HEK293 (cell line): ENCODE measurements around the gene CCDC88C.

Experiments used
- CTCF ChIA-PET: fragments of 350-600 bp; formaldehyde crosslinking; extraction: SDS; loops from one replicate; lab custom pipeline; 2021; ENCODE audit warnings: antibody characterized with exemption; lab: Yijun Ruan, JAX
- POLR2A ChIA-PET: fragments of 300-600 bp; formaldehyde crosslinking; extraction: SDS; loops from one replicate; lab custom pipeline; 2020; ENCODE audit warnings: antibody characterized with exemption, inconsistent platforms; lab: Yijun Ruan, JAX
- H3K27ac ChIP-seq: fragments of 200-500 bp; sonication (Bioruptor generic); 2 replicates; pipeline ENCODE4 v1.5.1; 2014; ENCODE audit warnings: low read depth, low read length, control low read depth, inconsistent platforms; ENCODE audit errors: extremely low read depth
- H3K36me3 ChIP-seq, 2 experiments: fragments of 200-500 bp in 1 of 2; sonication (Bioruptor generic) in 1 of 2; 1 replicate in 1 of 2; 2 replicates in 1 of 2; pipeline ENCODE4 v1.5.1; 2014 to 2017; ENCODE audit warnings: inconsistent platforms in 2 of 2, low read length in 2 of 2; ENCODE audit not compliant: control insufficient read depth in 2 of 2, insufficient read depth in 1 of 2
- H3K4me1 ChIP-seq: fragments of 200-500 bp; sonication (Bioruptor generic); 2 replicates; pipeline ENCODE4 v1.5.1; 2014; ENCODE audit warnings: mild to moderate bottlenecking, low read length, inconsistent platforms; ENCODE audit not compliant: control insufficient read depth, insufficient read depth
- H3K4me3 ChIP-seq: 2 replicates; pipeline ENCODE4 v1.5.1; 2011; ENCODE audit warnings: low read depth, mild to moderate bottlenecking, control low read depth, low read length, moderate library complexity
- H3K9me3 ChIP-seq: fragments of 200-500 bp; sonication (Bioruptor generic); 2 replicates; pipeline ENCODE4 v1.5.1; 2014; ENCODE audit warnings: low read depth, low read length, inconsistent platforms; ENCODE audit not compliant: control insufficient read depth, insufficient read depth
- KLF1 ChIP-seq: fragments of 450-650 bp; formaldehyde crosslinking; IDR thresholded peaks from 2 replicates; pipeline ENCODE4 v1.5.1; 2016; ENCODE audit warnings: missing biosample characterization, missing genetic modification characterization
- KLF10 ChIP-seq: fragments of 450-650 bp; IDR thresholded peaks from 2 replicates; pipeline ENCODE4 v1.5.1; 2018; ENCODE audit warnings: missing biosample characterization, mild to moderate bottlenecking, missing genetic modification characterization
- SALL2 ChIP-seq: fragments of 450-650 bp; formaldehyde crosslinking; IDR thresholded peaks from 2 replicates; pipeline ENCODE4 v1.5.0; 2017; ENCODE audit warnings: missing biosample characterization, mild to moderate bottlenecking, missing genetic modification characterization, borderline replicate concordance
- SCRT1 ChIP-seq: fragments of 450-650 bp; formaldehyde crosslinking; IDR thresholded peaks from 2 replicates; pipeline ENCODE4 v1.5.1; 2016; ENCODE audit warnings: missing biosample characterization, missing genetic modification characterization, borderline replicate concordance
- YY2 ChIP-seq: fragments of 450-650 bp; formaldehyde crosslinking; IDR thresholded peaks from 2 replicates; pipeline ENCODE4 v1.5.1; 2016; ENCODE audit warnings: missing biosample characterization, missing genetic modification characterization
- ZFP37 ChIP-seq: fragments of 450-650 bp; formaldehyde crosslinking; IDR thresholded peaks from 2 replicates; pipeline ENCODE4 v1.5.1; 2016; ENCODE audit warnings: missing biosample characterization, missing genetic modification characterization
- ZFP69B ChIP-seq: fragments of 450-650 bp; formaldehyde crosslinking; IDR thresholded peaks from 2 replicates; pipeline ENCODE4 v1.5.1; 2016; ENCODE audit warnings: missing biosample characterization, missing genetic modification characterization
- ZNF114 ChIP-seq: fragments of 450-650 bp; formaldehyde crosslinking; IDR thresholded peaks from 2 replicates; pipeline ENCODE4 v1.5.0; 2017; ENCODE audit warnings: missing biosample characterization, missing genetic modification characterization
- ZNF121 ChIP-seq: fragments of 450-650 bp; formaldehyde crosslinking; IDR thresholded peaks from 2 replicates; pipeline ENCODE4 v1.5.1; 2016; ENCODE audit warnings: missing biosample characterization, missing genetic modification characterization
- ZNF138 ChIP-seq: fragments of 450-650 bp; formaldehyde crosslinking; IDR thresholded peaks from 2 replicates; pipeline ENCODE4 v1.5.1; 2016; ENCODE audit warnings: missing biosample characterization, missing genetic modification characterization, borderline replicate concordance
- ZNF169 ChIP-seq: fragments of 450-650 bp; formaldehyde crosslinking; IDR thresholded peaks from 2 replicates; pipeline ENCODE4 v1.5.1; 2016; ENCODE audit warnings: missing biosample characterization, missing genetic modification characterization
- ZNF2 ChIP-seq: fragments of 450-650 bp; formaldehyde crosslinking; IDR thresholded peaks from 2 replicates; pipeline ENCODE4 v1.5.1; 2016; ENCODE audit warnings: missing biosample characterization, missing genetic modification characterization
- ZNF223 ChIP-seq: fragments of 450-650 bp; formaldehyde crosslinking; IDR thresholded peaks from 2 replicates; pipeline ENCODE4 v1.5.1; 2016; ENCODE audit warnings: missing biosample characterization, missing genetic modification characterization
- ZNF23 ChIP-seq: fragments of 450-650 bp; formaldehyde crosslinking; IDR thresholded peaks from 2 replicates; pipeline ENCODE4 v1.5.1; 2016; ENCODE audit warnings: missing biosample characterization, missing genetic modification characterization, borderline replicate concordance
- ZNF292 ChIP-seq: fragments of 450-650 bp; formaldehyde crosslinking; IDR thresholded peaks from 2 replicates; pipeline ENCODE4 v1.5.1; 2016; ENCODE audit warnings: low read depth, missing biosample characterization, missing genetic modification characterization, borderline replicate concordance
- ZNF423 ChIP-seq: fragments of 450-650 bp; formaldehyde crosslinking; IDR thresholded peaks from 2 replicates; pipeline ENCODE4 v1.5.1; 2016; ENCODE audit warnings: missing biosample characterization, missing genetic modification characterization
- ZNF501 ChIP-seq: fragments of 450-650 bp; formaldehyde crosslinking; IDR thresholded peaks from 2 replicates; pipeline ENCODE4 v1.5.1; 2016; ENCODE audit warnings: missing biosample characterization, missing genetic modification characterization
- ZNF621 ChIP-seq: fragments of 450-650 bp; formaldehyde crosslinking; IDR thresholded peaks from 2 replicates; pipeline ENCODE4 v1.5.1; 2017; ENCODE audit warnings: missing biosample characterization, missing genetic modification characterization
- ZNF654 ChIP-seq: fragments of 450-650 bp; formaldehyde crosslinking; IDR thresholded peaks from 2 replicates; pipeline ENCODE4 v1.5.1; 2016; ENCODE audit warnings: low read depth, missing biosample characterization, missing genetic modification characterization
- ZNF747 ChIP-seq: fragments of 450-650 bp; formaldehyde crosslinking; IDR thresholded peaks from 2 replicates; pipeline ENCODE4 v1.5.1; 2016; ENCODE audit warnings: missing biosample characterization, missing genetic modification characterization
- TF ChIP-seq, protein P1 (sequence below): fragments of 450-650 bp; formaldehyde crosslinking; IDR thresholded peaks from 2 replicates; pipeline ENCODE4 v1.5.1; 2016; ENCODE audit warnings: missing biosample characterization, missing genetic modification characterization
- TF ChIP-seq, protein P2 (sequence below): fragments of 450-650 bp; formaldehyde crosslinking; IDR thresholded peaks from 2 replicates; pipeline ENCODE4 v1.5.1; 2017; ENCODE audit warnings: missing biosample characterization, missing genetic modification characterization
- TF ChIP-seq, protein P3 (sequence below): fragments of 450-650 bp; formaldehyde crosslinking; IDR thresholded peaks from 2 replicates; pipeline ENCODE4 v1.5.1; 2016; ENCODE audit warnings: missing biosample characterization, missing genetic modification characterization
- TF ChIP-seq, protein P4 (sequence below): fragments of 450-650 bp; formaldehyde crosslinking; IDR thresholded peaks from 2 replicates; pipeline ENCODE4 v1.5.1; 2016; ENCODE audit warnings: missing biosample characterization, missing genetic modification characterization
- TF ChIP-seq, protein P5 (sequence below): fragments of 450-650 bp; IDR thresholded peaks from 2 replicates; pipeline ENCODE4 v1.5.1; 2018; ENCODE audit warnings: missing biosample characterization, missing genetic modification characterization

The CCDC88C gene

DNA sequence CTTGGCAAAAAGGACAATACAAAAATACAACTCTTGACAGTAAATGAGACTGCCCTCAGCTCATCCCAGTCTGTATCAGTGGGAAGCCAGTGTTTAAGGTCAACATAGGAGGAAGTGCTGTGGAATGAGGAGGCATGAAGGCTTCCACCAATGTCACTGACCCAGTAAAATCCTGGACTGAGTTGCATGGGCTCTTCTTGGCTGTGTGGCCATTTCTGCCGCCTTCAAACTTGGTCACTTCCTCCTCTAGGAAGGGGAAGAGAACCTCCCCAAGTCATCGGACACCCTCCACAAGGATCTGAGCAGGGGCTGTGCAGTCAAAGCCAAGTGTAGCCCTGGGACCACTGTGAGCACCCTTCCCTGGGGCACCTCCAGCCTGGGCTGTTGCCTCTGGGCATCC is 185.0 kb downstream of the CCDC88C start:
- POLR2A ChIA-PET = no interaction called here
- no peak for TF ChIP-seq SCRT1
- TF ChIP-seq ZNF121 = no peak
- no peak for TF ChIP-seq ZNF747 (tag by site-specific recombination)
- Histone ChIP-seq H3K27ac (no peak overlapping the region), H3K9me3 (no peaks in the 10 kb centered on the region), H3K36me3 (no peaks in the 10 kb centered on the region), H3K4me3 (no peak overlapping the region), H3K4me1 (no peaks in the 10 kb centered on the region)
- CTCF ChIA-PET = no interaction called here

DNA sequence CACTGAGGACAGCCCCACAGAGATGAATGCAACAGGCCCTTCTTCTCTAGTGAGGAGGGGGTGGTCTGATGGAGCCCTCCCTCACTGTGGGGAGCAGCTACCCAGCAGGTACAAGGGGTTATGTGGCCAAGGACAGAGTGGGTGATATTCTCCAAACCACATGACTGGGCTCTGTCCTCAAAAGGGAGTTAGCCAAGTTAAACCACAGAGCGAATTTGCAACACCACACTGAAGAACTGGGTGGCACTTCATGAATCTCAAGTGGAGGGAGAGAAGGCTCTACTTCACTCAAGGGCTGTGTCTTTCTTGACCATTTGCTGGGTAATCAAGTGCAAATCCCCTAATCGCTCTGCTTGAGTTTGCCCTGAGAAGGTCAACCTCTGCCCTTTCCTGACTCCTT is 185.6 kb downstream of the CCDC88C start:
- H3K4me1 ChIP-seq = no peaks in the 10 kb centered on the region
- POLR2A ChIA-PET = no interaction called here
- TF ChIP-seq, protein P1, sequence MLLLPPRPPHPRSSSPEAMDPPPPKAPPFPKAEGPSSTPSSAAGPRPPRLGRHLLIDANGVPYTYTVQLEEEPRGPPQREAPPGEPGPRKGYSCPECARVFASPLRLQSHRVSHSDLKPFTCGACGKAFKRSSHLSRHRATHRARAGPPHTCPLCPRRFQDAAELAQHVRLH (tag by site-specific recombination) = no peak
- TF ChIP-seq ZNF423 (tag by site-specific recombination) = no peak
- no peak for TF ChIP-seq ZNF23
- TF ChIP-seq SALL2 = no peak
- TF ChIP-seq ZNF223 = no peak
- TF ChIP-seq, protein P2, sequence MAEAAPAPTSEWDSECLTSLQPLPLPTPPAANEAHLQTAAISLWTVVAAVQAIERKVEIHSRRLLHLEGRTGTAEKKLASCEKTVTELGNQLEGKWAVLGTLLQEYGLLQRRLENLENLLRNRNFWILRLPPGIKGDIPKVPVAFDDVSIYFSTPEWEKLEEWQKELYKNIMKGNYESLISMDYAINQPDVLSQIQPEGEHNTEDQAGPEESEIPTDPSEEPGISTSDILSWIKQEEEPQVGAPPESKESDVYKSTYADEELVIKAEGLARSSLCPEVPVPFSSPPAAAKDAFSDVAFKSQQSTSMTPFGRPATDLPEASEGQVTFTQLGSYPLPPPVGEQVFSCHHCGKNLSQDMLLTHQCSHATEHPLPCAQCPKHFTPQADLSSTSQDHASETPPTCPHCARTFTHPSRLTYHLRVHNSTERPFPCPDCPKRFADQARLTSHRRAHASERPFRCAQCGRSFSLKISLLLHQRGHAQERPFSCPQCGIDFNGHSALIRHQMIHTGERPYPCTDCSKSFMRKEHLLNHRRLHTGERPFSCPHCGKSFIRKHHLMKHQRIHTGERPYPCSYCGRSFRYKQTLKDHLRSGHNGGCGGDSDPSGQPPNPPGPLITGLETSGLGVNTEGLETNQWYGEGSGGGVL = no peak
- no peak for TF ChIP-seq ZNF292 (tag by site-specific recombination)
- no peak for TF ChIP-seq ZNF501 (tag by site-specific recombination)
- TF ChIP-seq ZNF2 = no peak
- no peak for TF ChIP-seq ZNF621 (tag by site-specific recombination)
- no peak for TF ChIP-seq ZFP69B (tag by site-specific recombination)
- TF ChIP-seq, protein P3, sequence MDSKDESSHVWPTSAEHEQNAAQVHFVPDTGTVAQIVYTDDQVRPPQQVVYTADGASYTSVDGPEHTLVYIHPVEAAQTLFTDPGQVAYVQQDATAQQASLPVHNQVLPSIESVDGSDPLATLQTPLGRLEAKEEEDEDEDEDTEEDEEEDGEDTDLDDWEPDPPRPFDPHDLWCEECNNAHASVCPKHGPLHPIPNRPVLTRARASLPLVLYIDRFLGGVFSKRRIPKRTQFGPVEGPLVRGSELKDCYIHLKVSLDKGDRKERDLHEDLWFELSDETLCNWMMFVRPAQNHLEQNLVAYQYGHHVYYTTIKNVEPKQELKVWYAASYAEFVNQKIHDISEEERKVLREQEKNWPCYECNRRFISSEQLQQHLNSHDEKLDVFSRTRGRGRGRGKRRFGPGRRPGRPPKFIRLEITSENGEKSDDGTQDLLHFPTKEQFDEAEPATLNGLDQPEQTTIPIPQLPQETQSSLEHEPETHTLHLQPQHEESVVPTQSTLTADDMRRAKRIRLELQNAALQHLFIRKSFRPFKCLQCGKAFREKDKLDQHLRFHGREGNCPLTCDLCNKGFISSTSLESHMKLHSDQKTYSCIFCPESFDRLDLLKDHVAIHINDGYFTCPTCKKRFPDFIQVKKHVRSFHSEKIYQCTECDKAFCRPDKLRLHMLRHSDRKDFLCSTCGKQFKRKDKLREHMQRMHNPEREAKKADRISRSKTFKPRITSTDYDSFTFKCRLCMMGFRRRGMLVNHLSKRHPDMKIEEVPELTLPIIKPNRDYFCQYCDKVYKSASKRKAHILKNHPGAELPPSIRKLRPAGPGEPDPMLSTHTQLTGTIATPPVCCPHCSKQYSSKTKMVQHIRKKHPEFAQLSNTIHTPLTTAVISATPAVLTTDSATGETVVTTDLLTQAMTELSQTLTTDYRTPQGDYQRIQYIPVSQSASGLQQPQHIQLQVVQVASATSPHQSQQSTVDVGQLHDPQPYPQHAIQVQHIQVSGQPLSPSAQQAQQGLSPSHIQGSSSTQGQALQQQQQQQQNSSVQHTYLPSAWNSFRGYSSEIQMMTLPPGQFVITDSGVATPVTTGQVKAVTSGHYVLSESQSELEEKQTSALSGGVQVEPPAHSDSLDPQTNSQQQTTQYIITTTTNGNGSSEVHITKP (tag by site-specific recombination) = no peak
- TF ChIP-seq, all 188 proteins: peak for 0
- Histone ChIP-seq H3K27ac (no peak overlapping the region), H3K9me3 (no peaks in the 10 kb centered on the region), H3K36me3 (no peaks in the 10 kb centered on the region), H3K4me3 (no peak overlapping the region)
- CTCF ChIA-PET = no interaction called here

DNA sequence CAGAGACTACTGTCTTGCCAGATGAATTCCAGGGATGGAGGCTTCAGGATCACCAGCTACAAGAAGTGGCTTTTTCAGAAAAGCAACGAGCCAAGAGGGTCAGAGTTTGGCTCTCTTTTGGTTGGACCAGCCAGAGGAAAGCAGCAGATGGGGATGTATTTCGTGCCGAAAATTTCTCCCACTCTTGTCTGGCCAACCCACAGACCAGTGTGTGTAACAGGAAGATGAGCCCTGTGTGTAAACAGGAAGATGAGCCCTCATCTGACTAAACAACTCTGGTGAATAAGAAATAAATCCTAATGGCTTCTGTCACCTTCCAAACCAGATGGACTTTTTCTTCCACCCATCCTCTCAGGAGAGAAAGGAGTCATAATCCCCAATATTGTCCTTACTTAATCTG is 186.2 kb downstream of the CCDC88C start:
- no peaks in the 10 kb centered on the region for H3K36me3 ChIP-seq
- CTCF ChIA-PET = no interaction called here
- POLR2A ChIA-PET = no interaction called here
- H3K4me1 ChIP-seq = no peaks in the 10 kb centered on the region
- TF ChIP-seq ZNF114 (no peak), ZNF654 (tag by site-specific recombination) (no peak), KLF10 (tag by site-specific recombination) (no peak), ZFP37 (no peak), ZNF121 (no peak), KLF1 (tag by site-specific recombination) (no peak), YY2 (tag by site-specific recombination) (no peak), ZNF138 (tag by site-specific recombination) (no peak), ZNF169 (tag by site-specific recombination) (no peak)
- TF ChIP-seq, protein P4, sequence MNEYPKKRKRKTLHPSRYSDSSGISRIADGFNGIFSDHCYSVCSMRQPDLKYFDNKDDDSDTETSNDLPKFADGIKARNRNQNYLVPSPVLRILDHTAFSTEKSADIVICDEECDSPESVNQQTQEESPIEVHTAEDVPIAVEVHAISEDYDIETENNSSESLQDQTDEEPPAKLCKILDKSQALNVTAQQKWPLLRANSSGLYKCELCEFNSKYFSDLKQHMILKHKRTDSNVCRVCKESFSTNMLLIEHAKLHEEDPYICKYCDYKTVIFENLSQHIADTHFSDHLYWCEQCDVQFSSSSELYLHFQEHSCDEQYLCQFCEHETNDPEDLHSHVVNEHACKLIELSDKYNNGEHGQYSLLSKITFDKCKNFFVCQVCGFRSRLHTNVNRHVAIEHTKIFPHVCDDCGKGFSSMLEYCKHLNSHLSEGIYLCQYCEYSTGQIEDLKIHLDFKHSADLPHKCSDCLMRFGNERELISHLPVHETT (tag by site-specific recombination) = no peak
- TF ChIP-seq, protein P5, sequence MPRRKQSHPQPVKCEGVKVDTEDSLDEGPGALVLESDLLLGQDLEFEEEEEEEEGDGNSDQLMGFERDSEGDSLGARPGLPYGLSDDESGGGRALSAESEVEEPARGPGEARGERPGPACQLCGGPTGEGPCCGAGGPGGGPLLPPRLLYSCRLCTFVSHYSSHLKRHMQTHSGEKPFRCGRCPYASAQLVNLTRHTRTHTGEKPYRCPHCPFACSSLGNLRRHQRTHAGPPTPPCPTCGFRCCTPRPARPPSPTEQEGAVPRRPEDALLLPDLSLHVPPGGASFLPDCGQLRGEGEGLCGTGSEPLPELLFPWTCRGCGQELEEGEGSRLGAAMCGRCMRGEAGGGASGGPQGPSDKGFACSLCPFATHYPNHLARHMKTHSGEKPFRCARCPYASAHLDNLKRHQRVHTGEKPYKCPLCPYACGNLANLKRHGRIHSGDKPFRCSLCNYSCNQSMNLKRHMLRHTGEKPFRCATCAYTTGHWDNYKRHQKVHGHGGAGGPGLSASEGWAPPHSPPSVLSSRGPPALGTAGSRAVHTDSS (tag by site-specific recombination) = no peak
- no peaks in the 10 kb centered on the region for H3K9me3 ChIP-seq
- no peak overlapping the region for H3K27ac ChIP-seq
- H3K4me3 ChIP-seq = no peak overlapping the region
